ENCODE results near the gene PARP16.
"Not testable (repeated sequence)": the region's sequence is repeated elsewhere in the genome, so short reads cannot be mapped to it uniquely, and the experiment has no call there.

The PARP16 gene

GRCh38 chr15:65244638-65245037 lies 42.0 kb downstream of the PARP16 start:
- no peaks in the 10 kb centered on the region for H3K36me3 ChIP-seq (ENCODE audit: control insufficient read depth in 2 of 2, insufficient read depth in 2 of 2, low read length in 2 of 2)
- H3K27me3 ChIP-seq (ENCODE audit: control insufficient read depth in 2 of 2, insufficient read depth in 2 of 2, low read length in 2 of 2), result no peaks in the 10 kb centered on the region
- no peak overlapping the region for H3K4me3 ChIP-seq (ENCODE audit: low read length in 2 of 2)
- H3K9ac ChIP-seq (ENCODE audit: low read depth in 1 of 2, low read length in 2 of 2), result no peak overlapping the region
- peaks cover 2 to 4% of the 10 kb centered on the region in 2 donors for H3K4me1 ChIP-seq (ENCODE audit: control insufficient read depth in 2 of 2, insufficient read depth in 2 of 2, low read length in 2 of 2)
- H3K9me3 ChIP-seq (ENCODE audit: control insufficient read depth in 2 of 2, low read length in 2 of 2), result no peaks in the 10 kb centered on the region
- H3K27ac ChIP-seq (ENCODE audit: low read depth in 2 of 2, low read length in 2 of 2), result peak overlapping the region; percentile 18 to 26

DNA sequence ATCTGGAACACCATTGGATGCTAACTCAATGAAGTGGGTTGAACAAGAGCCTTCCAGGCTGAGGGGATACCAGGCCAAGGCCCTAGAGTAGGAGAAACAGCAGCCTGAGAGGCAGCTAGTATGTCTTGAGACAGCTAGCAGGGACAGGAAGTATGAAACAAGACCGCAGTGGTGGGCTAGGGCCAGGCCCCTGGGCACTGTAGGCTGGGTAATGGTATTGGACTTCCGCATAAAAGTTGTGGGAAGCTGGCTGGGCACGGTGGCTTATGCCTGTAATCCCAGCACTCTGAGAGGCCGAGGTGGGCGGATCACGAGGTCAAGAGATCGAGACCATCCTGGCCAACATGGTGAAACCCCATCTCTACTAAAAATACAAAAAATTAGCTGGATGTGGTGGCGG lies 50.2 kb downstream of the PARP16 start:
- H3K27me3 ChIP-seq (ENCODE audit: control insufficient read depth in 2 of 2, insufficient read depth in 2 of 2, low read length in 2 of 2); H3K27ac ChIP-seq (ENCODE audit: low read depth in 2 of 2, low read length in 2 of 2); H3K9me3 ChIP-seq (ENCODE audit: control insufficient read depth in 2 of 2, low read length in 2 of 2); H3K36me3 ChIP-seq (ENCODE audit: control insufficient read depth in 2 of 2, insufficient read depth in 2 of 2, low read length in 2 of 2); H3K4me1 ChIP-seq (ENCODE audit: control insufficient read depth in 2 of 2, insufficient read depth in 2 of 2, low read length in 2 of 2); H3K4me3 ChIP-seq (ENCODE audit: low read length in 2 of 2); H3K9ac ChIP-seq (ENCODE audit: low read depth in 1 of 2, low read length in 2 of 2): not testable (repeated sequence)

GRCh38 chr15:65233696-65234095 lies 53.0 kb downstream of the PARP16 start:
- Histone ChIP-seq H3K27ac (ENCODE audit: low read depth in 2 of 2, low read length in 2 of 2) (no peak overlapping the region), H3K4me3 (ENCODE audit: low read length in 2 of 2) (no peak overlapping the region), H3K4me1 (ENCODE audit: control insufficient read depth in 2 of 2, insufficient read depth in 2 of 2, low read length in 2 of 2) (no peaks in the 10 kb centered on the region), H3K9ac (ENCODE audit: low read depth in 1 of 2, low read length in 2 of 2) (no peak overlapping the region), H3K27me3 (ENCODE audit: control insufficient read depth in 2 of 2, insufficient read depth in 2 of 2, low read length in 2 of 2) (no peaks in the 10 kb centered on the region), H3K36me3 (ENCODE audit: control insufficient read depth in 2 of 2, insufficient read depth in 2 of 2, low read length in 2 of 2) (no peaks in the 10 kb centered on the region), H3K9me3 (ENCODE audit: control insufficient read depth in 2 of 2, low read length in 2 of 2) (no peaks in the 10 kb centered on the region)

- H3K36me3 ChIP-seq (ENCODE audit: control insufficient read depth in 2 of 2, insufficient read depth in 2 of 2, low read length in 2 of 2), result no peaks in the 10 kb centered on the region
Measured at GRCh38 chr15:65232520-65232919, 54.2 kb downstream of the PARP16 start.

DNA sequence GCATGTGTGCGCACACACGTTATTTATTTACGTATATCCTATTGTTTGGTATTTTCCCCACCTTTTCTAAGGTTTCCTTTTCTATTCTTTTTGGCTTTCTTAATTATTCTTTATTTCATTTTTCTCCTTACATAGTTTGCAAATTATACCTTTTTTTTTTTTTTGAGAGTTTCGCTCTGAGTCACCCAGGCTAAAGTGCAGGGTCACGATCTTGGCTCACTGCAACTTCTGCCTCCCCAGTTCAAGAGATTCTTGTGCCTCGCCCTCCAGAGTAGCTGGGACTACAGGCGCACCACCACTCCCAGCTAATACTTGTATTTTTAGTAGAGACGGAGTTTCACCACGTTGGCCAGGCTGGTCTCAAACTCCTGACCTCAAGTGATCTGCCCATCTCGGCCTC lies 55.4 kb downstream of the PARP16 start:
- H3K9ac ChIP-seq (ENCODE audit: low read depth in 1 of 2, low read length in 2 of 2), result no peak overlapping the region
- H3K36me3 ChIP-seq (ENCODE audit: control insufficient read depth in 2 of 2, insufficient read depth in 2 of 2, low read length in 2 of 2), result no peaks in the 10 kb centered on the region
- H3K27me3 ChIP-seq (ENCODE audit: control insufficient read depth in 2 of 2, insufficient read depth in 2 of 2, low read length in 2 of 2), result no peaks in the 10 kb centered on the region
- no peaks in the 10 kb centered on the region for H3K9me3 ChIP-seq (ENCODE audit: control insufficient read depth in 2 of 2, low read length in 2 of 2)
- H3K4me3 ChIP-seq (ENCODE audit: low read length in 2 of 2), result no peak overlapping the region
- H3K27ac ChIP-seq (ENCODE audit: low read depth in 2 of 2, low read length in 2 of 2), result no peak overlapping the region
- H3K4me1 ChIP-seq (ENCODE audit: control insufficient read depth in 2 of 2, insufficient read depth in 2 of 2, low read length in 2 of 2), result no peaks in the 10 kb centered on the region

More at GRCh38 chr15:65232520-65232919, 54.2 kb downstream of the PARP16 start:
- no peaks in the 10 kb centered on the region for H3K9me3 ChIP-seq (ENCODE audit: control insufficient read depth in 2 of 2, low read length in 2 of 2)
- H3K27me3 ChIP-seq (ENCODE audit: control insufficient read depth in 2 of 2, insufficient read depth in 2 of 2, low read length in 2 of 2), result no peaks in the 10 kb centered on the region
- no peak overlapping the region for H3K27ac ChIP-seq (ENCODE audit: low read depth in 2 of 2, low read length in 2 of 2)
- H3K9ac ChIP-seq (ENCODE audit: low read depth in 1 of 2, low read length in 2 of 2), result no peak overlapping the region
- no peaks in the 10 kb centered on the region for H3K4me1 ChIP-seq (ENCODE audit: control insufficient read depth in 2 of 2, insufficient read depth in 2 of 2, low read length in 2 of 2)
- H3K4me3 ChIP-seq (ENCODE audit: low read length in 2 of 2), result no peak overlapping the region

GRCh38 chr15:65226901-65227300 lies 59.8 kb downstream of the PARP16 start:
- not testable (repeated sequence) for H3K27me3 ChIP-seq (ENCODE audit: control insufficient read depth in 2 of 2, insufficient read depth in 2 of 2, low read length in 2 of 2)

DNA sequence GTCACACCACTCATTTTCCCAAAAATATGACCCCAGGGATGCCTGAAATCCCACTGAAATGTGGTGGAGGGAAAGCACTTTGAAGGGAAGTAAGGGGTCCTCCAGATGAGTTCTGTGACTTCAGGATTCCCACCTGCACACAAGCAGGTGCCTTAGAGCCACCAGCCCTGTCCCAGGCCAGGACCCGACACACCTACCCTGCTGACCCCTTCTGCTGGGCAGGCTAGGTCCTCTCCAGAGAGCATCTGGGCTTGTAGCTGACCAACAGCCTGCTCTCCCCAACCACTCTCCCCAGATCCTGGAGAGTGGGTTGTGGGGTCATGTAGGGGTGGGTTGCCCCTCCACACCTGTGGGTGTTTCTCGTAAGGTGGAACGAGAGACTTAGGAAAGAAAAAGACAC lies 60.5 kb downstream of the PARP16 start:
- Histone ChIP-seq H3K9me3 (ENCODE audit: control insufficient read depth in 2 of 2, low read length in 2 of 2) (no peaks in the 10 kb centered on the region), H3K27ac (ENCODE audit: low read depth in 2 of 2, low read length in 2 of 2) (no peak overlapping the region), H3K36me3 (ENCODE audit: control insufficient read depth in 2 of 2, insufficient read depth in 2 of 2, low read length in 2 of 2) (no peaks in the 10 kb centered on the region), H3K27me3 (ENCODE audit: control insufficient read depth in 2 of 2, insufficient read depth in 2 of 2, low read length in 2 of 2) (no peaks in the 10 kb centered on the region), H3K4me3 (ENCODE audit: low read length in 2 of 2) (no peak overlapping the region), H3K4me1 (ENCODE audit: control insufficient read depth in 2 of 2, insufficient read depth in 2 of 2, low read length in 2 of 2) (no peaks in the 10 kb centered on the region), H3K9ac (ENCODE audit: low read depth in 1 of 2, low read length in 2 of 2) (no peak overlapping the region)

More at GRCh38 chr15:65226901-65227300, 59.8 kb downstream of the PARP16 start:
- not testable (repeated sequence) for H3K9me3 ChIP-seq (ENCODE audit: control insufficient read depth in 2 of 2, low read length in 2 of 2); H3K4me1 ChIP-seq (ENCODE audit: control insufficient read depth in 2 of 2, insufficient read depth in 2 of 2, low read length in 2 of 2); H3K9ac ChIP-seq (ENCODE audit: low read depth in 1 of 2, low read length in 2 of 2); H3K27ac ChIP-seq (ENCODE audit: low read depth in 2 of 2, low read length in 2 of 2); H3K36me3 ChIP-seq (ENCODE audit: control insufficient read depth in 2 of 2, insufficient read depth in 2 of 2, low read length in 2 of 2); H3K4me3 ChIP-seq (ENCODE audit: low read length in 2 of 2)

GRCh38 chr15:65223996-65224395 lies 62.7 kb downstream of the PARP16 start:
- H3K27me3 ChIP-seq (ENCODE audit: control insufficient read depth in 2 of 2, insufficient read depth in 2 of 2, low read length in 2 of 2), result no peaks in the 10 kb centered on the region
- H3K36me3 ChIP-seq (ENCODE audit: control insufficient read depth in 2 of 2, insufficient read depth in 2 of 2, low read length in 2 of 2), result no peaks in the 10 kb centered on the region
- H3K4me3 ChIP-seq (ENCODE audit: low read length in 2 of 2), result no peak overlapping the region
- H3K4me1 ChIP-seq (ENCODE audit: control insufficient read depth in 2 of 2, insufficient read depth in 2 of 2, low read length in 2 of 2), result no peaks in the 10 kb centered on the region
- H3K27ac ChIP-seq (ENCODE audit: low read depth in 2 of 2, low read length in 2 of 2), result no peak overlapping the region
- H3K9ac ChIP-seq (ENCODE audit: low read depth in 1 of 2, low read length in 2 of 2), result no peak overlapping the region
- no peaks in the 10 kb centered on the region for H3K9me3 ChIP-seq (ENCODE audit: control insufficient read depth in 2 of 2, low read length in 2 of 2)

DNA sequence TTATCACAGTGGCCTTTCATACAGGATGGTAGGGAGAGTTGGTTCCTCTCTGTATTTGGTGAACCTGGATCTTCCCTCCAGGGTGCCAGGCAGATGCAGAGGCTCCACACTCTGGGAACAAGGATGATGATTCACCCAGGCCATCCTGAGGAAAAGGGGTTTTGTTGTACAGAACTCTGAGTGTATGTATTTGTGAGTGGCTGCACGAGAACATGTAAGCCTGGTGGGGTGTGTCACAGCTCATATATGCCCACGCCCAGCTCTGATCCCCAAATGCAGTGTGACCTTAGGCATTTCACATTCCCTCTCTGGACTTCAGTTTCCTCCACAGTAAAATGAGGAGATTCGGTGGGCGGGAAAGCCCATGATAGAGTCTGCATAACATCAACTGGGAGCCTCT lies 63.8 kb downstream of the PARP16 start:
- H3K4me3 ChIP-seq (ENCODE audit: low read length in 2 of 2), result no peak overlapping the region
- no peak overlapping the region for H3K9ac ChIP-seq (ENCODE audit: low read depth in 1 of 2, low read length in 2 of 2)
- H3K4me1 ChIP-seq (ENCODE audit: control insufficient read depth in 2 of 2, insufficient read depth in 2 of 2, low read length in 2 of 2), result no peaks in the 10 kb centered on the region
- no peaks in the 10 kb centered on the region for H3K36me3 ChIP-seq (ENCODE audit: control insufficient read depth in 2 of 2, insufficient read depth in 2 of 2, low read length in 2 of 2)
- H3K27ac ChIP-seq (ENCODE audit: low read depth in 2 of 2, low read length in 2 of 2), result no peak overlapping the region
- no peaks in the 10 kb centered on the region for H3K27me3 ChIP-seq (ENCODE audit: control insufficient read depth in 2 of 2, insufficient read depth in 2 of 2, low read length in 2 of 2)
- H3K9me3 ChIP-seq (ENCODE audit: control insufficient read depth in 2 of 2, low read length in 2 of 2), result no peaks in the 10 kb centered on the region

DNA sequence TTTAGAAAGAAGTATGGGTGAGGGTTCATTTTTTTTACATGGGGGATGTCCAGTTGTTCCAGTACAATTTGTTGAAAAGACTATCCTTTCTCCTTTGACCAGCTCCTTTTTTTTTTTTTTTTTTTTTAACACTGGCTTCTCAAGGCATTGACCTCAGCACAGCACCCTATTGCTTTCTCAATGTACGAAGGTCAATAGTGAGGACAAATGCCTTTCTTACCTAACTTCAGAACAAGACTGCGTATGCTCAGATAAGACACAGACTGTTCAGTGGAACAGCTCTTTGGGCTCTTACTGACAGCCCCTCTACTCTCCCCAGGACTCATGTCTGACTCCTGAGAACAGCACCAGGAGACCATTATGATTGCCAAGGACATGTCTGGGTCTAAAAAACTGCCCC lies 65.0 kb downstream of the PARP16 start:
- Histone ChIP-seq H3K9me3 (ENCODE audit: control insufficient read depth in 2 of 2, low read length in 2 of 2) (no peaks in the 10 kb centered on the region), H3K4me1 (ENCODE audit: control insufficient read depth in 2 of 2, insufficient read depth in 2 of 2, low read length in 2 of 2) (no peaks in the 10 kb centered on the region), H3K4me3 (ENCODE audit: low read length in 2 of 2) (no peak overlapping the region), H3K27me3 (ENCODE audit: control insufficient read depth in 2 of 2, insufficient read depth in 2 of 2, low read length in 2 of 2) (no peaks in the 10 kb centered on the region), H3K27ac (ENCODE audit: low read depth in 2 of 2, low read length in 2 of 2) (no peak overlapping the region), H3K36me3 (ENCODE audit: control insufficient read depth in 2 of 2, insufficient read depth in 2 of 2, low read length in 2 of 2) (no peaks in the 10 kb centered on the region), H3K9ac (ENCODE audit: low read depth in 1 of 2, low read length in 2 of 2) (no peak overlapping the region)

DNA sequence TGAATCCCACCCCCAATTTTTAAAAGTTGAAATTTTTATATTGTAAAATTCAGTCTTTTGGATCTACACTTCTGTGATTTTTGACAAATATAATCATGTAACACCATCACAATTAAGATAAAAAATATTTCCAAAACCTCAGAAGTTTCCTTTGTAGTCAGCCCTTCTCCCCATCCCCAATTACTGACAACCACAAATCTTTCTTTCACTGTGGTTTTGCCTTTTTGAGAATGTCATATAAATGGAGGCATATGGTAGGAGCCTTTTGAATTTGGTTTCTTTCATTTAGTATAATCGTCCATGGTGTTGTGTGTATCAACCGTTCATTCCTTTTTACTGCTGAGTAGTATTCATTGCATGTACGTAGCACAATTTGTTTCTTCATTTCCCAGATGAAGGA lies 67.5 kb downstream of the PARP16 start:
- Histone ChIP-seq H3K36me3 (ENCODE audit: control insufficient read depth in 2 of 2, insufficient read depth in 2 of 2, low read length in 2 of 2) (no peaks in the 10 kb centered on the region), H3K4me1 (ENCODE audit: control insufficient read depth in 2 of 2, insufficient read depth in 2 of 2, low read length in 2 of 2) (no peaks in the 10 kb centered on the region), H3K27me3 (ENCODE audit: control insufficient read depth in 2 of 2, insufficient read depth in 2 of 2, low read length in 2 of 2) (no peaks in the 10 kb centered on the region), H3K9me3 (ENCODE audit: control insufficient read depth in 2 of 2, low read length in 2 of 2) (no peaks in the 10 kb centered on the region), H3K9ac (ENCODE audit: low read depth in 1 of 2, low read length in 2 of 2) (no peak overlapping the region), H3K27ac (ENCODE audit: low read depth in 2 of 2, low read length in 2 of 2) (no peak overlapping the region), H3K4me3 (ENCODE audit: low read length in 2 of 2) (no peak overlapping the region)

Measured in mucosa of rectum (tissue), 2 donors.